H1 (cell line): Measurements from ENCODE around the gene ACACB. TPM values are rescaled to one million over a fixed set of nuclear protein-coding genes. Genes with fewer than 3 reads are reported as not detected.

Experiments used
- ASH2L ChIP-seq: fragments of 200-600, 300-600 bp; sonication (generic); IDR thresholded peaks from one replicate; pipeline ENCODE4 v1.7.1; 2017; ENCODE audit warnings: low read length
- CREB1 ChIP-seq: IDR thresholded peaks from 2 replicates; pipeline ENCODE4 v1.6.1; 2012; ENCODE audit warnings: inconsistent platforms
- EGR1 ChIP-seq: IDR thresholded peaks from 2 replicates; pipeline ENCODE4 v1.6.1; 2011; ENCODE audit warnings: low read depth, low read length, borderline replicate concordance
- EP300 ChIP-seq, 2 experiments: IDR thresholded peaks; 1 replicate in 1 of 2; 2 replicates in 1 of 2; pipeline ENCODE4 v1.6.1; 2011 to 2012; ENCODE audit warnings: low read depth in 2 of 2, low read length in 2 of 2, mild to moderate bottlenecking in 2 of 2, borderline replicate concordance in 1 of 2, inconsistent platforms in 1 of 2, moderate library complexity in 1 of 2
- GTF2F1 ChIP-seq: IDR thresholded peaks from 2 replicates; pipeline ENCODE4 v1.6.1; 2012; ENCODE audit warnings: low read depth, low read length, improper control_type of control experiment, borderline replicate concordance
- HDAC2 ChIP-seq, 2 experiments: fragments of 300-600 bp in 1 of 2; sonication (generic) in 1 of 2; IDR thresholded peaks; 2 replicates each; pipeline ENCODE4 v1.6.1; 2011 to 2012; ENCODE audit warnings: low read depth in 2 of 2, low read length in 2 of 2, mild to moderate bottlenecking in 2 of 2, moderate library complexity in 2 of 2, borderline replicate concordance in 1 of 2, inconsistent platforms in 1 of 2
- KDM4A ChIP-seq: IDR thresholded peaks from one replicate; pipeline ENCODE4 v1.7.1; 2012; ENCODE audit warnings: low read depth, mild to moderate bottlenecking, moderate library complexity, low read length, inconsistent platforms; ENCODE audit not compliant: severe bottlenecking
- NRF1 ChIP-seq: IDR thresholded peaks from 2 replicates; pipeline ENCODE4 v1.6.1; 2011; ENCODE audit warnings: mild to moderate bottlenecking, low read depth, low read length, improper control_type of control experiment
- PHF8 ChIP-seq: fragments of 200-600 bp; sonication (generic); conservative IDR thresholded peaks from 2 replicates; pipeline ENCODE4 v1.7.1; 2012; ENCODE audit warnings: low read depth, mild to moderate bottlenecking, inconsistent platforms, low read length, moderate library complexity
- POLR2AphosphoS5 ChIP-seq: IDR thresholded peaks from 2 replicates; pipeline ENCODE4 v1.6.1; 2011; ENCODE audit warnings: low read depth, low read length
- POU5F1 ChIP-seq: IDR thresholded peaks from 2 replicates; pipeline ENCODE4 v1.6.1; 2011; ENCODE audit warnings: low read depth, mild to moderate bottlenecking, low read length, moderate library complexity
- RFX5 ChIP-seq: IDR thresholded peaks from 2 replicates; pipeline ENCODE4 v1.6.1; 2011; ENCODE audit warnings: low read depth, low read length, improper control_type of control experiment, borderline replicate concordance
- RXRA ChIP-seq: IDR thresholded peaks from 2 replicates; pipeline ENCODE4 v1.6.1; 2011; ENCODE audit warnings: low read depth, mild to moderate bottlenecking, low read length, moderate library complexity; ENCODE audit not compliant: insufficient read depth
- SIN3A ChIP-seq, 2 experiments: IDR thresholded peaks in 1 of 2; conservative IDR thresholded peaks in 1 of 2; 2 replicates each; pipeline ENCODE4 v1.6.1; 2011 to 2012; ENCODE audit warnings: low read length in 2 of 2, improper control_type of control experiment in 1 of 2, low read depth in 1 of 2, mild to moderate bottlenecking in 1 of 2
- SP1 ChIP-seq: IDR thresholded peaks from 2 replicates; pipeline ENCODE4 v1.6.1; 2011; ENCODE audit warnings: low read depth, low read length
- SP2 ChIP-seq: IDR thresholded peaks from 2 replicates; pipeline ENCODE4 v1.6.1; 2012; ENCODE audit warnings: mild to moderate bottlenecking, low read length, inconsistent platforms
- TAF1 ChIP-seq: IDR thresholded peaks from 2 replicates; pipeline ENCODE4 v1.6.1; 2011; ENCODE audit warnings: mild to moderate bottlenecking, low read depth, low read length
- TAF7 ChIP-seq: optimal IDR thresholded peaks from 2 replicates; pipeline ENCODE3; 2011; ENCODE audit warnings: low read depth, mild to moderate bottlenecking, inconsistent platforms, low read length, moderate library complexity, borderline replicate concordance
- TBP ChIP-seq: IDR thresholded peaks from 2 replicates; pipeline ENCODE4 v1.6.1; 2011; ENCODE audit warnings: low read depth, low read length, improper control_type of control experiment
- polyA plus RNA-seq, 7 experiments: library from polyadenylated mRNA; depleted of rRNA in 3 of 7; stranded (reverse) in 5 of 7; unstranded in 2 of 7; fragments of >200 nt in 5 of 7; fragments of 200-250 nt in 2 of 7; gene quantifications; 1 replicate in 5 of 7; 2 replicates in 1 of 7; 4 replicates in 1 of 7; pipeline versions ENCODE4 v1.2.1 to v1.2.3, GENCODE V29; 2011 to 2013; ENCODE audit warnings: missing spikeins in 2 of 7, mixed read lengths in 2 of 7
- total RNA-seq: library from RNA; stranded (reverse); fragmentation: NEBNext Ultra II Directional; extraction: Animal tissue kit (Norgen Biotek cat#: 25700); gene quantifications from 2 replicates; pipeline ENCODE4 v1.2.1, GENCODE V29; 2021
- TF ChIP-seq, protein P1 (sequence below), 3 experiments: IDR thresholded peaks; 1 replicate in 2 of 3; 2 replicates in 1 of 3; pipeline versions ENCODE4 v1.5.1 to v1.6.1; 2011; ENCODE audit warnings: low read length in 3 of 3, mild to moderate bottlenecking in 3 of 3, inconsistent platforms in 2 of 3, low read depth in 1 of 3, moderate library complexity in 1 of 3; ENCODE audit not compliant: insufficient read depth in 1 of 3; ENCODE audit errors: control extremely low read depth in 1 of 3
- TF ChIP-seq, protein P2 (sequence below): IDR thresholded peaks from 2 replicates; pipeline ENCODE4 v1.6.1; 2012; ENCODE audit warnings: inconsistent platforms

ACACB gene
- total and polyA plus RNA-seq, 2 of the 8 experiments (the other 6 are each of a cell fraction or from before 2014, with no cell fraction given): 5.8 to 15.3 TPM

DNA sequence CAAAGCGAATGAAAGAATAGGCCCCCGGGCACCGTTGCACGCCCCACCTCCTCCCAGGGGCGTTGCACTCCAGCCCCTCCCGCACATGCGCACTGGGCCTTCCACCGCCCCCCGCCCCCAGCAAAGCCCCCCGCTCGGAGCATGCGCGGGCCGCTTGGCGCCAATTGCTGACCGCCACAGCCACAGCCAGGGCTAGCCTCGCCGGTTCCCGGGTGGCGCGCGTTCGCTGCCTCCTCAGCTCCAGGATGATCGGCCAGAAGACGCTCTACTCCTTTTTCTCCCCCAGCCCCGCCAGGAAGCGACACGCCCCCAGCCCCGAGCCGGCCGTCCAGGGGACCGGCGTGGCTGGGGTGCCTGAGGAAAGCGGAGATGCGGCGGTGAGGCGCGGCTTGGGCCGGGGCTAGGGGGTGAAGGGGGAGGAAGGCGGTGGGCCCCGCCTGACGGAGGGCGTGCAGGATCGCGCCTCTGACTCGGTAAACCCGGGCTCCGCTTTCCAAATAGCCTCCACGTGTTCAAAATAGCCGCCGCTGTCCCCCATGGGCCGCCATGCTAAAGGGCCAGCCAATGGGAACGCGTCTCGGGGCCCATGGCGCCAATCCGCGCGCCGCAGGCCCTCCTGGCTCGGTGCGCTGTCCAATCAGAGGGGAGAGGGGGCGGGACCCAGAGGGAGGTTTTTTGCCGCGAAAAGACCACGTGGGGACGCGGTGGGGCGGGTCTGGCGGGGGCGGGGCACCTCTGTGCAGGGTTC is 18.8 kb upstream of the ACACB start, which contains the start of gene UNG (continued):
- TF ChIP-seq KDM4A (peak; percentile 52), RFX5 (no peak), GTF2F1 (no peak), POU5F1 (no peak), TAF1 (peak; percentile 87), HDAC2 (IDR thresholded peaks at IDR 0.05; ENCODE audit: borderline replicate concordance in 1 of 2, low read depth in 2 of 2, low read length in 2 of 2) (peak in 1 of 2 experiments; percentile 67; a peak in 1 of 4 replicates), TBP (peak; percentile 46), SP2 (peak; percentile 72), SIN3A (conservative IDR thresholded peaks at IDR 0.05 in 1 of 2, IDR thresholded peaks at IDR 0.05 in 1 of 2; ENCODE audit: low read depth in 1 of 2, low read length in 2 of 2) (peak in 1 of 2 experiments; percentile 63; a peak in 1 of 4 replicates), EGR1 (no peak), POLR2AphosphoS5 (peak; percentile 91), RXRA (no peak), ASH2L (no peak), TAF7 (no peak), CREB1 (0 out of 2 replicates have a peak, but pooled peaks have one; percentile 3), PHF8 (peak; percentile 81), SP1 (peak; percentile 96), EP300 (IDR thresholded peaks at IDR 0.05; ENCODE audit: borderline replicate concordance in 1 of 2, low read depth in 2 of 2, low read length in 2 of 2) (no peak), NRF1 (peak; percentile 90)
- TF ChIP-seq, protein P1, sequence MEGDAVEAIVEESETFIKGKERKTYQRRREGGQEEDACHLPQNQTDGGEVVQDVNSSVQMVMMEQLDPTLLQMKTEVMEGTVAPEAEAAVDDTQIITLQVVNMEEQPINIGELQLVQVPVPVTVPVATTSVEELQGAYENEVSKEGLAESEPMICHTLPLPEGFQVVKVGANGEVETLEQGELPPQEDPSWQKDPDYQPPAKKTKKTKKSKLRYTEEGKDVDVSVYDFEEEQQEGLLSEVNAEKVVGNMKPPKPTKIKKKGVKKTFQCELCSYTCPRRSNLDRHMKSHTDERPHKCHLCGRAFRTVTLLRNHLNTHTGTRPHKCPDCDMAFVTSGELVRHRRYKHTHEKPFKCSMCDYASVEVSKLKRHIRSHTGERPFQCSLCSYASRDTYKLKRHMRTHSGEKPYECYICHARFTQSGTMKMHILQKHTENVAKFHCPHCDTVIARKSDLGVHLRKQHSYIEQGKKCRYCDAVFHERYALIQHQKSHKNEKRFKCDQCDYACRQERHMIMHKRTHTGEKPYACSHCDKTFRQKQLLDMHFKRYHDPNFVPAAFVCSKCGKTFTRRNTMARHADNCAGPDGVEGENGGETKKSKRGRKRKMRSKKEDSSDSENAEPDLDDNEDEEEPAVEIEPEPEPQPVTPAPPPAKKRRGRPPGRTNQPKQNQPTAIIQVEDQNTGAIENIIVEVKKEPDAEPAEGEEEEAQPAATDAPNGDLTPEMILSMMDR (IDR thresholded peaks at IDR 0.05; ENCODE audit: control extremely low read depth in 1 of 3, insufficient read depth in 1 of 3, low read depth in 1 of 3, low read length in 3 of 3): no peak
- TF ChIP-seq, protein P2, sequence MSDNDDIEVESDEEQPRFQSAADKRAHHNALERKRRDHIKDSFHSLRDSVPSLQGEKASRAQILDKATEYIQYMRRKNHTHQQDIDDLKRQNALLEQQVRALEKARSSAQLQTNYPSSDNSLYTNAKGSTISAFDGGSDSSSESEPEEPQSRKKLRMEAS: peak; percentile 90
